Measurements from ENCODE around the gene MCTP1.
"Not testable (repeated sequence)": the region's sequence is repeated elsewhere in the genome, so short reads cannot be mapped to it uniquely, and the experiment has no call there.

Gene MCTP1

GRCh38 chr5:94998670-94999069 is 286.2 kb downstream of the MCTP1 start:
- Histone ChIP-seq H3K9me3 (ENCODE audit: control insufficient read depth, insufficient read depth, low read length) (no peaks in the 10 kb centered on the region), H3K9me2 (replicated peaks; ENCODE audit: control insufficient read depth, low read length) (no peaks in the 10 kb centered on the region)

GRCh38 chr5:94994537-94994936 is 290.4 kb downstream of the MCTP1 start:
- not testable (repeated sequence) for H3K27ac ChIP-seq (ENCODE audit: low read depth, low read length); H4K20me1 ChIP-seq (ENCODE audit: control insufficient read depth, insufficient read depth, low read depth, low read length); H3K4me3 ChIP-seq (ENCODE audit: low read length); H3K9me3 ChIP-seq (ENCODE audit: control insufficient read depth, insufficient read depth, low read length); H3K36me3 ChIP-seq (ENCODE audit: control insufficient read depth, low read length); H3K4me1 ChIP-seq (ENCODE audit: control insufficient read depth, low read length); H3K4me2 ChIP-seq (ENCODE audit: low read length); H3K27me3 ChIP-seq (ENCODE audit: control insufficient read depth, low read length); H3F3A ChIP-seq (ENCODE audit: control insufficient read depth, insufficient read depth); H3K79me2 ChIP-seq (ENCODE audit: control insufficient read depth, low read length); H3K9me2 ChIP-seq (replicated peaks; ENCODE audit: control insufficient read depth, low read length)

More at GRCh38 chr5:94998670-94999069, 286.2 kb downstream of the MCTP1 start:
- Histone ChIP-seq H3F3A (ENCODE audit: control insufficient read depth, insufficient read depth) (no peaks in the 10 kb centered on the region), H3K27ac (ENCODE audit: low read depth, low read length) (no peak overlapping the region), H3K4me2 (ENCODE audit: low read length) (no peak overlapping the region), H3K27me3 (ENCODE audit: control insufficient read depth, low read length) (no peaks in the 10 kb centered on the region), H3K79me2 (ENCODE audit: control insufficient read depth, low read length) (no peaks in the 10 kb centered on the region), H3K4me1 (ENCODE audit: control insufficient read depth, low read length) (no peaks in the 10 kb centered on the region), H3K36me3 (ENCODE audit: control insufficient read depth, low read length) (no peaks in the 10 kb centered on the region), H3K4me3 (ENCODE audit: low read length) (no peak overlapping the region), H4K20me1 (ENCODE audit: control insufficient read depth, insufficient read depth, low read depth, low read length) (no peaks in the 10 kb centered on the region)
- TF ChIP-seq CTCF (IDR thresholded peaks at IDR 0.05; ENCODE audit: low read depth, low read length, poor library complexity, severe bottlenecking): no peak
- TF ChIP-seq EZH2phosphoT487 (IDR thresholded peaks at IDR 0.05; ENCODE audit: borderline replicate concordance, low read length): no peak

- H3K4me2 ChIP-seq (ENCODE audit: low read length): no peak overlapping the region
- H3K4me1 ChIP-seq (ENCODE audit: control insufficient read depth, low read length): no peaks in the 10 kb centered on the region
- TF ChIP-seq CTCF (IDR thresholded peaks at IDR 0.05; ENCODE audit: low read depth, low read length, poor library complexity, severe bottlenecking): no peak
- no peak for TF ChIP-seq EZH2phosphoT487 (IDR thresholded peaks at IDR 0.05; ENCODE audit: borderline replicate concordance, low read length)
- no peaks in the 10 kb centered on the region for H3F3A ChIP-seq (ENCODE audit: control insufficient read depth, insufficient read depth)
- H3K27ac ChIP-seq (ENCODE audit: low read depth, low read length): no peak overlapping the region
- H3K9me3 ChIP-seq (ENCODE audit: control insufficient read depth, insufficient read depth, low read length): no peaks in the 10 kb centered on the region
- H4K20me1 ChIP-seq (ENCODE audit: control insufficient read depth, insufficient read depth, low read depth, low read length): no peaks in the 10 kb centered on the region
- no peaks in the 10 kb centered on the region for H3K27me3 ChIP-seq (ENCODE audit: control insufficient read depth, low read length)
- H3K9me2 ChIP-seq (replicated peaks; ENCODE audit: control insufficient read depth, low read length): no peaks in the 10 kb centered on the region
- no peaks in the 10 kb centered on the region for H3K36me3 ChIP-seq (ENCODE audit: control insufficient read depth, low read length)
- no peaks in the 10 kb centered on the region for H3K79me2 ChIP-seq (ENCODE audit: control insufficient read depth, low read length)
- H3K4me3 ChIP-seq (ENCODE audit: low read length): no peak overlapping the region
Observed at GRCh38 chr5:94993491-94993890, 291.4 kb downstream of the MCTP1 start.

- H3F3A ChIP-seq (ENCODE audit: control insufficient read depth, insufficient read depth): no peaks in the 10 kb centered on the region
- TF ChIP-seq EZH2phosphoT487 (IDR thresholded peaks at IDR 0.05; ENCODE audit: borderline replicate concordance, low read length) (no peak), CTCF (IDR thresholded peaks at IDR 0.05; ENCODE audit: low read depth, low read length, poor library complexity, severe bottlenecking) (no peak)
- no peaks in the 10 kb centered on the region for H3K36me3 ChIP-seq (ENCODE audit: control insufficient read depth, low read length)
- no peaks in the 10 kb centered on the region for H3K4me1 ChIP-seq (ENCODE audit: control insufficient read depth, low read length)
- H3K4me3 ChIP-seq (ENCODE audit: low read length): no peak overlapping the region
- no peak overlapping the region for H3K27ac ChIP-seq (ENCODE audit: low read depth, low read length)
- H3K27me3 ChIP-seq (ENCODE audit: control insufficient read depth, low read length): no peaks in the 10 kb centered on the region
- no peak overlapping the region for H3K4me2 ChIP-seq (ENCODE audit: low read length)
- H3K9me3 ChIP-seq (ENCODE audit: control insufficient read depth, insufficient read depth, low read length): no peaks in the 10 kb centered on the region
- H4K20me1 ChIP-seq (ENCODE audit: control insufficient read depth, insufficient read depth, low read depth, low read length): no peaks in the 10 kb centered on the region
- H3K9me2 ChIP-seq (replicated peaks; ENCODE audit: control insufficient read depth, low read length): no peaks in the 10 kb centered on the region
- H3K79me2 ChIP-seq (ENCODE audit: control insufficient read depth, low read length): no peaks in the 10 kb centered on the region
Observed at GRCh38 chr5:94992325-94992724, 292.6 kb downstream of the MCTP1 start.
